ENCODE data around the gene MSX2.

DNA sequence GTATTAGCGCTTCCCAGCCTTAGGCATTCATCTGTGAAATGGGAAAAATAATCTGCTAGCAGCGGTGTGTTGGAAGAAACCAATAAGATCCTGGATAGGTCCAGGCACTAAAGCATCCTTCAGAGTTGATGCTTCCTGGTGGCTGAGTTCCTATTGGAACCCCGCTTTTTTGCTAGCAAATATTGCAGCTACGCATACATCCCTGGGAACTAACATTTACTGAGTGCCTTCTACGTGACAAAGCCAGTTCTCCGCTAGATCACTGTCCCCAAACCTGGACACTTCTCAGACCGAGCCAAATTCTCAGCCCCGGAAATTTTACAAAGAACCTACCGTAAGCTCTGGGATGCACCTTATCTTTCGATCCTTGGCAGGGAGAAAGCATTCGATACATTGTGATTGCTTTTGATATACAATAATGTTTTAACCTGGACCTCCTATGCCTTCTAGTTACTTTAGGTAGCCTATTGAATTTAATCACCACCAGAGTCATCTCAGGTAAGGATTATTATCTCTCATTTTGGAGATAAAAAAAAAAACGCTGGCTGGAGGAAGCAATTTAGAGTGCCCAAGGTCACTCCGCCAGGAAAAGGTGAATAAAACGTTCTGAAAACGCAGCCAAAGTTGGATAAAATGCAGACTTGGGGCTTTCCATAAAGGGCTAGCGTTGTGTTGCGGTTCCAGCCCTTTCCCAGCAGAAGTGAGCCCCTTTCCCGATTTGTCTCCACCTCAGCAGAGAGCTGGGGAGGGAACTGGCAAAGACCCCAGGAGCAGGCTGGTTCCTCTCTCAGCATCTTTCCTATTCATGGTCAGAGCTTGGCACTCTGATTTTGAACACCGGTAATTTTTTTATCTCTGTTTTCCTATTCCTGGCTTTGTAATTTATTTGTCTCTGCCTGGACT is 2.6 kb upstream of the MSX2 start:
- TF ChIP-seq, protein P1, sequence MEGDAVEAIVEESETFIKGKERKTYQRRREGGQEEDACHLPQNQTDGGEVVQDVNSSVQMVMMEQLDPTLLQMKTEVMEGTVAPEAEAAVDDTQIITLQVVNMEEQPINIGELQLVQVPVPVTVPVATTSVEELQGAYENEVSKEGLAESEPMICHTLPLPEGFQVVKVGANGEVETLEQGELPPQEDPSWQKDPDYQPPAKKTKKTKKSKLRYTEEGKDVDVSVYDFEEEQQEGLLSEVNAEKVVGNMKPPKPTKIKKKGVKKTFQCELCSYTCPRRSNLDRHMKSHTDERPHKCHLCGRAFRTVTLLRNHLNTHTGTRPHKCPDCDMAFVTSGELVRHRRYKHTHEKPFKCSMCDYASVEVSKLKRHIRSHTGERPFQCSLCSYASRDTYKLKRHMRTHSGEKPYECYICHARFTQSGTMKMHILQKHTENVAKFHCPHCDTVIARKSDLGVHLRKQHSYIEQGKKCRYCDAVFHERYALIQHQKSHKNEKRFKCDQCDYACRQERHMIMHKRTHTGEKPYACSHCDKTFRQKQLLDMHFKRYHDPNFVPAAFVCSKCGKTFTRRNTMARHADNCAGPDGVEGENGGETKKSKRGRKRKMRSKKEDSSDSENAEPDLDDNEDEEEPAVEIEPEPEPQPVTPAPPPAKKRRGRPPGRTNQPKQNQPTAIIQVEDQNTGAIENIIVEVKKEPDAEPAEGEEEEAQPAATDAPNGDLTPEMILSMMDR (conservative IDR thresholded peaks at IDR 0.05; ENCODE audit: low read length), result no peak
- no peak for TF ChIP-seq EZH2phosphoT487 (IDR thresholded peaks at IDR 0.05; ENCODE audit: borderline replicate concordance)
